NT2/D1 (cell line): Measurements from ENCODE around the gene KLHL6.

Experiments used
- SUZ12 ChIP-seq: IDR thresholded peaks from 2 replicates; pipeline ENCODE4 v1.6.1; 2011; ENCODE audit not compliant: insufficient read length, insufficient read depth; ENCODE audit errors: extremely low read depth
- YY1 ChIP-seq: IDR thresholded peaks from 2 replicates; pipeline ENCODE4 v1.6.1; 2011; ENCODE audit not compliant: insufficient read length, insufficient read depth
- ZNF274 ChIP-seq: IDR thresholded peaks from 2 replicates; pipeline ENCODE4 v1.6.1; 2011; ENCODE audit warnings: mild to moderate bottlenecking, low read depth, low read length

DNA sequence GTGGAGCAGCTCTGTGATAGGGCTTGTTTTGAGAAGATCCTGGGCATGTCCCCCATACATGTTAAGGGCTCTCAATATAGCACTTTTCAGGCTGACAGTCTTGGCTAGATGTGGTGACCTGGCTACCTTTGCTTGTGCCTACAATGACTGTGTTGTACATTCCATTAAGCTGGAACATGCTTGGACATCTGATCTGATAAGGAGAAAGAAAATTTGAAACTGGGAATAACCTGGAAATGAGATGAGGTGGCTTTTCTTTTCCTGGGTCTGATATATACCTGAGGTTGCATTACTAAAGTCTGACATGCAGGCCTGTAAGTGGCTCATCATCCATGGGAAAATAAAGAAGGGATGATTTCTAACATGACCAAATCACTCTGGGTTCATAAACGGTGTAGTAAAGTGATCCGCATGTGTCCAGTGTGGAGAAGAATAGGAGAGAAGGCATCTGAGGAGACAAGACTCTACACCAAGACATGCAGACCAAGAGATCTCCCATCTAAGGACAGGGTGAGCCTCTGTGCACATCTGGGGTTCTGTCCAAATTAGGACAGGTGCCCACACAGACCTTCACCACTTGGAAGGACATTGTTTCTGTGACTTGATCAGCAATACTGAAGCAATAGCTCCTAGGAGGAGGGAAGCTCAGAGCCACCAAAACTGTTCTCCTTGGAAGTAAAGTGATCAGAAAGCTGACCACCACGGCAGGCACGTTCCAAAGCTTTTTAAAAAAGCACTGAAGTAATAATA is 62.0 kb downstream of the KLHL6 start:
- TF ChIP-seq YY1 (no peak), SUZ12 (no peak), ZNF274 (no peak)
